ENCODE data around the gene CCDC187. TPM values are rescaled to one million over a fixed set of nuclear protein-coding genes. Genes with fewer than 3 reads are reported as not detected.

The CCDC187 gene
- total and polyA plus RNA-seq, 2 of the 8 experiments (the other 6 are each of a cell fraction or from before 2014, with no cell fraction given): 0.02 TPM; not detected in 1

- H4K91ac ChIP-seq (replicated peaks; ENCODE audit: insufficient read length, low read length): no peak overlapping the region
Measured at GRCh38 chr9:136205707-136205992, 98.2 kb downstream of the CCDC187 start.

More at GRCh38 chr9:136205707-136205992, 98.2 kb downstream of the CCDC187 start:
- H2BK5ac ChIP-seq (ENCODE audit: low read depth, low read length): no peak overlapping the region
- H3K56ac ChIP-seq (replicated peaks; ENCODE audit: insufficient read length, low read depth, low read length): no peak overlapping the region
- no peak overlapping the region for H3K23ac ChIP-seq (ENCODE audit: insufficient read length)
- H3K4me3 ChIP-seq (ENCODE audit: extremely low read depth in 1 of 4, insufficient read depth in 2 of 4, low read depth in 3 of 4, low read length in 4 of 4): no peak overlapping the region
- no peak overlapping the region for H2BK12ac ChIP-seq (ENCODE audit: low read depth, low read length)
- H3K9me3 ChIP-seq (ENCODE audit: insufficient read depth in 2 of 2, low read depth in 1 of 2, low read length in 1 of 2): no peaks in the 10 kb centered on the region; a peak in 1 of 4 replicates
- 76% methylated on average over 5 of the region's 5 CpGs; no CpG with 5 or more reads in 1 of the 2 experiments for WGBS, 2 experiments (ENCODE audit: extremely low coverage in 1 of 2, insufficient coverage in 1 of 2, insufficient read length in 1 of 2, insufficient replicate concordance in 2 of 2, low coverage in 1 of 2, low lambda C conversion rate in 2 of 2, missing lambda C conversion rate in 1 of 2)
- ChIA-PET CTCF (ENCODE audit: partially characterized antibody) (interaction anchor here (0.6 to 5.0 kb wide), 11 partner anchors 11 to 581 kb away, joined by 3 to 26 read pairs (median 4); no protein-coding TSS in a partner anchor), POLR2A (ENCODE audit: partially characterized antibody) (interaction anchor here (0.9 to 4.0 kb wide), 6 partner anchors 9 to 67 kb away, joined by 3 to 17 read pairs (median 4); no protein-coding TSS in a partner anchor)
- H3K4me2 ChIP-seq (ENCODE audit: insufficient read depth in 1 of 2, low read depth in 2 of 2, low read length in 2 of 2): peak overlapping the region; percentile 13 to 49; a peak in 3 of 4 replicates
- no peak overlapping the region for H2BK15ac ChIP-seq (ENCODE audit: low read length)
- H2BK120ac ChIP-seq (replicated peaks; ENCODE audit: low read depth, low read length): no peak overlapping the region
- no peak overlapping the region for H3K4ac ChIP-seq (replicated peaks; ENCODE audit: insufficient read length, low read depth, low read length)
- no peak overlapping the region for H3K18ac ChIP-seq (ENCODE audit: extremely low read depth, low read length)
- H3K23me2 ChIP-seq (ENCODE audit: low read depth, low read length): peaks cover 6% of the 10 kb centered on the region; the same call in 1 of the 2 replicates
- no peak overlapping the region for H3K9ac ChIP-seq (replicated peaks in 1 of 4; ENCODE audit: extremely low read depth in 1 of 4, low read depth in 3 of 4, low read length in 3 of 4)
- peaks cover 42 to 56% (median 54%) of the 10 kb centered on the region in 4 experiments for H3K27me3 ChIP-seq (replicated peaks in 1 of 4; ENCODE audit: control insufficient read depth in 3 of 4, extremely low read depth in 1 of 4, insufficient read depth in 3 of 4, low read length in 3 of 4)
- H3K36me3 ChIP-seq (ENCODE audit: control insufficient read depth in 2 of 4, insufficient read depth in 4 of 4, low read length in 3 of 4): peaks cover 0 to 15% (median 2%) of the 10 kb centered on the region in 4 experiments; a peak in 3 of 8 replicates
- no peak overlapping the region for H2AFZ ChIP-seq (ENCODE audit: low read length)
- peaks cover 30 to 51% of the 10 kb centered on the region in 2 experiments for H4K20me1 ChIP-seq (replicated peaks in 1 of 2; ENCODE audit: control insufficient read depth in 1 of 2, insufficient read depth in 2 of 2, low read length in 2 of 2)
- FAIRE-seq (no peak), DNase-seq (ENCODE audit: low read depth in 1 of 2, low spot score in 2 of 2) (no peak)
- no peak overlapping the region for H4K5ac ChIP-seq (ENCODE audit: insufficient read length, low read depth, low read length)
- no peak overlapping the region for H2AK5ac ChIP-seq (ENCODE audit: low read depth, low read length)
- no peak overlapping the region for H4K8ac ChIP-seq (ENCODE audit: extremely low read depth, insufficient read depth, low read length)
- no peak overlapping the region for H3K27ac ChIP-seq (ENCODE audit: low read depth, low read length)
- H3K79me1 ChIP-seq (ENCODE audit: low read depth, low read length): peaks cover 4% of the 10 kb centered on the region; the same call in 1 of the 2 replicates
- H3K4me1 ChIP-seq (replicated peaks in 1 of 4; ENCODE audit: control insufficient read depth in 3 of 4, insufficient read depth in 4 of 4, low read length in 3 of 4): peaks cover 2 to 9% (median 6%) of the 10 kb centered on the region in 4 experiments; a peak in 6 of 7 replicates
- H2BK20ac ChIP-seq (ENCODE audit: low read length): no peak overlapping the region
- TF ChIP-seq CBX8 (IDR thresholded peaks at IDR 0.05; ENCODE audit: borderline replicate concordance, low read depth, low read length): no peak
- TF ChIP-seq CHD2 (IDR thresholded peaks at IDR 0.05; ENCODE audit: low read length): no peak
- H3K14ac ChIP-seq (ENCODE audit: insufficient read length): no peak overlapping the region
- H3K79me2 ChIP-seq (ENCODE audit: control insufficient read depth in 1 of 2, insufficient read depth in 2 of 2, low read length in 2 of 2): no peaks in the 10 kb centered on the region
